ENCODE data around the gene PABPC1L.

DNA sequence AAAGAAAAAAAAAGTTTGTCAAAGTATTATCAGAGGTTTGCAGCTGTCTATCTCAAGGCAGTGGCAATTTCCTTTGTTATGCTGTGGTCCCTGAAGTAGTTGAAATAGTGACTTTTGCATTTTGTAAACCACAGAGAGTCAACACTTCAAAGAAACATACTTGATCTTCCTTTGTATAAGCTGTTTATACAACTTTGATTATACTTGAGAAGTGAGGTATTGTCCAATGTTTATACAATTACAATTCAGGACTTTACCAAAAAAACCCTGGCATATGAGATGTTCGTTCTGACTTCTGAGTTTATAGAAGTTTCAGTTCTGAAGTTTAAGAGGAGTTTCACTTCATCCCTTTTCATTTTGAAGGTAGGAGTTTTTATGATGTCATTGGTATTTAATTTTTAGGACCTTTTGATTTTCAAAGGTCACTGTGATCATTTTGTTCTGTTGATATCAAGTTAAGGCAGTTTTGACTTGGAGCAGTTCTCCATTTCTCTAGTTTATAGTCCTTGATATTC is 60.4 kb downstream of the PABPC1L start:
- TF ChIP-seq EZH2 (IDR thresholded peaks at IDR 0.05) (no peak), POLR2AphosphoS5 (IDR thresholded peaks at IDR 0.05; ENCODE audit: borderline replicate concordance, low read depth, low read length) (no peak), FOXP2 (optimal IDR thresholded peaks at IDR 0.05; ENCODE audit: control extremely low read depth, extremely low read length, insufficient read depth) (no peak)

All from SK-N-MC (cell line).